ENCODE data around the gene ACTL6B. TPM values are rescaled to one million over a fixed set of nuclear protein-coding genes. Genes with fewer than 3 reads are reported as not detected.

The ACTL6B gene
- total RNA-seq, 2 donors from 2014 or later = not detected

- Histone ChIP-seq H3K27me3 (no peaks in the 10 kb centered on the region), H3K9me3 (no peaks in the 10 kb centered on the region), H3K4me3 (no peak overlapping the region), H3K4me1 (peaks cover 0 to 37% of the 10 kb centered on the region in 2 donors), H3K36me3 (no peaks in the 10 kb centered on the region), H3K27ac (no peak overlapping the region)
- no peak for TF ChIP-seq CTCF (IDR thresholded peaks at IDR 0.05)
- DNase-seq (ENCODE audit: low spot score) = no peak
These were observed 49.1 kb downstream of the ACTL6B start for GRCh38 chr7:100607111-100607510.

- Histone ChIP-seq H3K4me3 (no peak overlapping the region), H3K9me3 (no peaks in the 10 kb centered on the region), H3K4me1 (peaks cover 0 to 35% of the 10 kb centered on the region in 2 donors), H3K27ac (no peak overlapping the region), H3K27me3 (no peaks in the 10 kb centered on the region), H3K36me3 (no peaks in the 10 kb centered on the region)
- TF ChIP-seq CTCF (IDR thresholded peaks at IDR 0.05) = no peak
- DNase-seq (ENCODE audit: low spot score) = no peak
These were observed 49.9 kb downstream of the ACTL6B start for GRCh38 chr7:100606313-100606712.

- Histone ChIP-seq H3K27me3 (no peaks in the 10 kb centered on the region), H3K27ac (peak overlapping the region; percentile 81 to 91), H3K36me3 (no peaks in the 10 kb centered on the region), H3K9me3 (no peaks in the 10 kb centered on the region), H3K4me1 (peaks cover 0 to 34% of the 10 kb centered on the region in 2 donors), H3K4me3 (peak overlapping the region; percentile 66 to 73)
- TF ChIP-seq CTCF (IDR thresholded peaks at IDR 0.05) = no peak
- no peak for DNase-seq (ENCODE audit: low spot score)
These were observed 51.0 kb downstream of the ACTL6B start for GRCh38 chr7:100604976-100605911.

GRCh38 chr7:100604028-100604975 lies 51.9 kb downstream of the ACTL6B start:
- no peaks in the 10 kb centered on the region for H3K9me3 ChIP-seq
- no peaks in the 10 kb centered on the region for H3K36me3 ChIP-seq
- H3K27me3 ChIP-seq = no peaks in the 10 kb centered on the region
- DNase-seq (ENCODE audit: low spot score) = peak; percentile 82
- peak overlapping the region; percentile 81 to 91 for H3K27ac ChIP-seq
- peak; percentile 34 to 63 for TF ChIP-seq CTCF (IDR thresholded peaks at IDR 0.05)
- peak overlapping the region; percentile 66 to 73 for H3K4me3 ChIP-seq
- H3K4me1 ChIP-seq = peaks cover 0 to 34% of the 10 kb centered on the region in 2 donors

GRCh38 chr7:100603726-100604027 lies 52.6 kb downstream of the ACTL6B start:
- Histone ChIP-seq H3K4me3 (peak overlapping the region; percentile 66 to 73), H3K9me3 (no peaks in the 10 kb centered on the region), H3K36me3 (no peaks in the 10 kb centered on the region), H3K4me1 (peaks cover 0 to 34% of the 10 kb centered on the region in 2 donors), H3K27ac (peak overlapping the region; percentile 81 to 91), H3K27me3 (no peaks in the 10 kb centered on the region)
- DNase-seq (ENCODE audit: low spot score) = no peak
- no peak for TF ChIP-seq CTCF (IDR thresholded peaks at IDR 0.05)
